SHP77 (cell line): ENCODE data around the gene DYRK2.

Source experiments
- DNase-seq, 2 experiments: peaks; one replicate each; lab custom pipeline; 2025; lab: John Stamatoyannopoulos, UW

The DYRK2 gene

DNA sequence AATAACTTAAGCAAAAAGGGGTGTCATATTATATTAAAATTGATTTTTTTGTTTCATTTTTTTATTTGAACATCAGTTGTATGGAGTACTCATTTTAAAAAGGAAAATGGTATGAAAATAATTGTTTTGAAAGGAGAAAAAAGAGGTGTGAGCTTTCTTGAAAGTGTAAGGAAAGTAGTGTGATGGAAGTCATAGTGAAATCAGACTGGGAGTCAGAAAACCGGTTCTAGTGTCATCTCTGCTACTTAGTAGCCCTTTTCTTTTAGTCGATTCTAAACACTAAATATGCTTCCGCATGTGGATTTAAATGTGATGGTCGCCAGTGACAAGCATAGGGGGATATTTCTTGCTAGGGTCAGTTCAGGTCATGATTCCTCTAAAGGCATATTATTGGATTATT, 1.8 kb upstream of the DYRK2 start:
- no peak for DNase-seq

DNA sequence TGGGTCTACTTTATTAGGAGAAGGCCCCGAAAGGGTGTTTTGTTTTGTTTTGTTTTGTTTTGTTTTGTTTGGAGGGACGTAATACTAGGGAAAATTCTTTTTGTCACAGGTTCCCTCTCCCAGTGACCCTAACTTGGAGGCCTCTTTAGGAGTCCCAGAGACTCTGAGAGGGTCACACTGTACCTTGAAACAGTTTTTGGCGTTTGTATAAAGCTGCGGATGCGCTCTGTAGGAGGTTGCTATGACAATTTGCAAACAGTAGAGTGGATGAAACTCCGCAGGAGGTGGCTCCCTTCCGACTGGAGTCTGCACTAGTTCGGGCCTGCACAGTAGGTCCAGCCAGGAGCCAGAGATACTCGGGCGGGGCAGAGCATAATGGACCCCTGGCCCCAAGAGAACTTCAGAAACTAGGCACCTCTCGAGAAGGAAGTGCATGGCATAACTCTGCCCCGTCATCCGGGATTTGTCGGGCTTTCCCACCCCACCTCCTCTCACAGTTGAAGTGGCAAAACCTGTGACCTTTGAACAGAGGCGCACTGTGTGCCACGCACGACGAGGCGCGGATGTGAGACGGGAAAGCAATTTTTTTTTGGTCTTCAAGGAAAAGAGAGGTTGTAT, 1.3 kb upstream of the DYRK2 start:
- peak; percentile 9 to 24 for DNase-seq

GRCh38 chr12:67647799-67648520, 585 bp upstream of the DYRK2 start:
- peak; percentile 84 to 89 for DNase-seq

DNA sequence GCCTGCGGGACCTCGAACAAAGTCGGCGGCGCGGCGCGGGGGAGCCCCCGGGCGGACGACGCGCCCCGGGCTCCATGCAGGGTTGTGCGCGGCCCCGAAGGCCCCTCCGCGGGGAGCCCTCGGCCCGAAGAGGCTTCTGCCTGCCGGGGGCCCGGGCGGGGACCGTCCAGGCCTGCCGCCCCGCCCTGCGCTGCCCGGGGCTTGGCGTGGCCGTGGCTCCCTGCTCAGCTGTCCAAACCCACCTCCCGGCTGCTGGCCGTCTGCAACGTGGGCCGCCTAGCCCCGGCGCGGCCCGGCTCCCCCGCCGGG, 670 bp downstream of the DYRK2 start:
- DNase-seq, result no peak

- DNase-seq, result no peak
Observed at GRCh38 chr12:67649570-67650387, 1.2 kb downstream of the DYRK2 start.

DNA sequence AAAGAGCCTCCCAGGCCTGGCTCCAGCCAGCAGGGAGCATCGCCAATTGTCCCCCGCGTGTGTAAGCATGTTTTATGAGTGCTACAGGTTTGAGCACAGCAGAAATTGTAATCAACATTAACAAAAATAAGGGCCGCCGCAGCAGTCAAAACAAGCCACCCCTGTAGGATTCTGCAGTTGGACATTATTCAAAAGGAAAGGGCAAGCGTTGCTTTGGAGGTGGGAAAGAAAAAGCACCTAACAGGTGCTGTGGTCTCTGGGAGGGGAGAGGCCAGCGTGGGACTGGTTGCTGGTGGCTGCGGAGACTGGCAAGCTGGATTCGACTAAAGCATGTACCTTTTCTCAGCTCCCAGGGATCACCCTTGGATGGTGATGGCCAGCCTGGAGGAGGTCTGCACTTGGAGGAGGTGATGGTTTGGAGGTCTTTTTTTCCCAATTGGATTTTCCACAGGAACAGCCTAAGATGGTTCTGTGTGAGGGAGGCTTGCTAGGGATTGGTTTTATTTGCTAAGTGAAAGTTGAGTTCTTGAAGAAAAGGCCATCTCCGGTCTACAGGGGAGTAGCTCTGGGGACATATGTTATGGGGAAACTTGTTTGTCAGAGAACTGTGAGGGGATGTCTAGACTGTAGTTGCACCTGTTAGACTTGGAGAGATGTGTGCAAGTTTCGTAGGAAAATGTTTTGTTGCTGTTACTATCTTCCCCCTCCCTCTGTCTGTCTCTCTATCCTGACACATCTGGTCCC, 2.0 kb downstream of the DYRK2 start:
- no peak for DNase-seq

GRCh38 chr12:67651132-67651695, 2.7 kb downstream of the DYRK2 start:
- no peak for DNase-seq

DNA sequence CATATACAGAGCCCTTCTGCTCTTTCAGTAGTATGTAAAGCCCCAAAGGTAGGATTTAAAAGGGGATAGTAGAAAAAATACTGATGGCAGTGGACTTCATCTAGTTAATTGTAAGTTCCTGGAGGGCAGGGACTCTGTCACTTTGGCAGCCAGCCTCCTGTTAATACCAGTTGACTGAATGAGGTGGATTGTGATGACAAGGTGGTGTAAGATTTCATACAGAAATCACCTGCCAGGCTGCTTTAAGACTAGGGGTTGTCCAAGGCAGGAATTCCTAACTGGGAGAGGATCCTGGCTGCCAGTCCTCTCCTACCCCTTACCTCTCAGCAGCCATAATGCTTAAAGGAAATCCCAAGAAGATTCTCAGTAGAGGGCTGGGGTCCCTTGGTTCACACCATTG, 7.3 kb downstream of the DYRK2 start:
- DNase-seq, result no peak

- DNase-seq, result no peak
Observed at GRCh38 chr12:67656251-67656650, 7.7 kb downstream of the DYRK2 start.

DNA sequence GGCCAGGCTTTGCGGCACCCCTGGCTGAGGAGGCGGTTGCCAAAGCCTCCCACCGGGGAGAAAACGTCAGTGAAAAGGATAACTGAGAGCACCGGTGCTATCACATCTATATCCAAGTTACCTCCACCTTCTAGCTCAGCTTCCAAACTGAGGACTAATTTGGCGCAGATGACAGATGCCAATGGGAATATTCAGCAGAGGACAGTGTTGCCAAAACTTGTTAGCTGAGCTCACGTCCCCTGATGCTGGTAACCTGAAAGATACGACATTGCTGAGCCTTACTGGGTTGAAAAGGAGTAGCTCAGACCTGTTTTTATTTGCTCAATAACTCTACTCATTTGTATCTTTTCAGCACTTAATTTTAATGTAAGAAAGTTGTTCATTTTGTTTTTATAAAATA, 9.9 kb downstream of the DYRK2 start:
- no peak for DNase-seq

DNA sequence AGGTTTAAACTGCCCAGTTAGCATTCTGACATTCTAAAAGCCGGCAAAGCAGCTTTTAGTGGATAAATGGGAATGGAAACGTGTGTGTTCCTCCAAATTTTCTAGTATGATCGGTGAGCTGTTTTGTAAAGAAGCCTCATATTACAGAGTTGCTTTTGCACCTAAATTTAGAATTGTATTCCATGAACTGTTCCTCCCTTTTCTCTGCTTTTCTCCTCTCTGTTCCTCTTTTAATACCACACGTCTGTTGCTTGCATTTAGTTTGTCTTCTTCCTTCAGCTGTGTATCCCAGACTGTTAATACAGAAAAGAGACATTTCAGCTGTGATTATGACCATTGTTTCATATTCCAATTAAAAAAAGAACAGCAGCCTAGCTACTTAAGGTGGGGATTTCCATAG, 10.7 kb downstream of the DYRK2 start:
- no peak for DNase-seq

DNA sequence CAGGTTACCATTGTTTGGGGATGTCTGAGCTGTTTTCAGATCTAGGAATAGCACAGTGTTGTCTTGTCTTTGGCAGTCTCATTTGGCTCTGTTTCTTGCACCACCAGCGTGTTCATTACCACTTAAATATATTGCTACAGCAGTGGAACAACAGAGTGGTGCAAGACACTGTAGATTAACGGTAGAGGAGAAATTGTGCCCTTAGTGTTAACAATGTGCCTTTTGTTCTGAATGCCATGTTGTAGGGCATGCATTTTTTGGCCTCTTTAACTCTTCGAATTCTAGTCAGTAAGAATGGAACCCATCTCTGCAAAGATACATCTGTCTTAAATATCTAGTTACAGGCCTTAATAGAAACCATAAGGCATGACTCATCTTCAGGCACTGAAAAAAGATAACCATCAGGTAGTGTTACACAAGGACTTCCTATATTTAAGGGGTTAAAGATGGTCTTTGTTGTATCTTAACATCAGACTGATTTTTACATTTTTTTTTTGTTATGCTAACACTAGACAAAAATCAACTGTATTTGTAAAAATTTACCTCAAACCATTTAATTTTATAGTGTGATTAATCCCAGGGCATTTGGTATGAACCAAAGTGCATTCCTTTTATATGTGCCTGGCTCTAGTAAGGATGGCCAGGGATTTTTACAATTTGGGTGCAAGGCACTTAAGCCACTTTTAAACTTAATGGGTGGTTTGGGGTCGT, 12.9 kb downstream of the DYRK2 start:
- DNase-seq, result no peak

DNA sequence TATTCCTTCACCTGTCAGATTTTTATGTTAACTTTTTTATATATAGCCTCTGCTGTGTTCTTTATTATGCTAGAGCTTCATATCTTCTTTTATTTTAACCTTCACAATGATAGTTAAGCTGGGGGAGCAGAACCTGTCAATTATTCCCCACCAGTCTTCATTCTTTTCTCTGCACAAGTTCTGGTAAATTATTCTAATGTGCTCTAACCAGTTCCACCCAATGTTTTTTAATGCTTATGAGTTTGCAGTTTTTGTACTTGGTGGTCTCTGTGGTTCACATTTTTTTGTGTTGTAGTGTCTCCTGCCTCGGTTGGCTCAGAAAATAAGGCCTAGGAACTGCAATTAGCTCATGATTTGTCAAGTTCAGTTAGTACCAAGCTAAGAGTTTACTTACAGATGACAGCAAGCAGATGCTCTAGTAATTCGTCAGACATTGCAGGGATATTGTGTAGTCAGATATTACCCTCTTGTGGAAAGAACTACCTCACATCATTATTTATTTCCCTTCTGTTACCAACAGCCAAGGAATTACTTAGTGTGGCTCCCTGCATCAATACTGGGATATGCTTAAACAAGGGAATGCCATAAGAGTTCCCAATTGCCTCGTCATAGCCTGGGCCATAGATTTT, 14.5 kb downstream of the DYRK2 start:
- DNase-seq, result no peak

- no peak for DNase-seq
Observed at GRCh38 chr12:67664171-67664570, 15.6 kb downstream of the DYRK2 start.

- DNase-seq, result no peak
Observed at GRCh38 chr12:67665679-67666078, 17.1 kb downstream of the DYRK2 start.

GRCh38 chr12:67666605-67667004, 18.1 kb downstream of the DYRK2 start:
- DNase-seq, result no peak

DNA sequence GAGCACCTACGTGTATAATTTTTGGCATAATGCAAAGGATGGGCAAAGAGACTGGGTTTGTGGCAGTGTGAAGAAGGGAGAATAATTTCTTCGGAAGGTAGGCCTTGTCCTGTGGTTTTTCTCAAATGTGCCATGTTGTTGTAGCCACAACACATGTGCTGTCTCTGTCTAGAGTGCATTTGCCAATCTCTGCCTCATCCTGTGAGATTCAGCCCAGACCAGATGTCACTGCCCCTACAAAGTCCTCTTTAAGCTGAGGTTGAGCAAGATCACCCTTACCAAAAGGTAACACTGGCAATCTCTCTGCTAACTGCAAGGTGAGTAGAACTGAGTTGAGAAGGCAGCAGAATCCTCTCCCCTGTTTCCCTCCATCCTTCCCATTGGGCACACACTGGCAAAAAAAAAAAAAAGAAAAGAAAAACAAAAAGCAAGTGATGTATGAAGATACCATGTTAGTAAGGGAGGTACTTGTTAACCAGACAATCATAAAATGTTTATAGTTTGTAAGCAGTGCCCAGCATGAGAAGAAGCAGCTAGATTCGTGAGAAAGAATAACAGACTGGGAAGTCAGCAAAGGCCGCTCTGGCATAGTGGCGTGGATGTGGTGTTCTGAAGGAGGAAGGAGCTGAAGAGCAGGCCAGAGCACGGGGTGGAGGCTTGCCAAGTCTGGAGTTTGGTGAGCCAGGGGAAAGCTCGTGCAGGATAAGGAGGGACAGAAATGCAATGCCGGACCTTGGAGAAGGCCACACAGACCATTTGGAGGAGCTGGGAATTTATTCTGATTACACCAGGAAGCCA, 18.9 kb downstream of the DYRK2 start:
- DNase-seq, result no peak

DNA sequence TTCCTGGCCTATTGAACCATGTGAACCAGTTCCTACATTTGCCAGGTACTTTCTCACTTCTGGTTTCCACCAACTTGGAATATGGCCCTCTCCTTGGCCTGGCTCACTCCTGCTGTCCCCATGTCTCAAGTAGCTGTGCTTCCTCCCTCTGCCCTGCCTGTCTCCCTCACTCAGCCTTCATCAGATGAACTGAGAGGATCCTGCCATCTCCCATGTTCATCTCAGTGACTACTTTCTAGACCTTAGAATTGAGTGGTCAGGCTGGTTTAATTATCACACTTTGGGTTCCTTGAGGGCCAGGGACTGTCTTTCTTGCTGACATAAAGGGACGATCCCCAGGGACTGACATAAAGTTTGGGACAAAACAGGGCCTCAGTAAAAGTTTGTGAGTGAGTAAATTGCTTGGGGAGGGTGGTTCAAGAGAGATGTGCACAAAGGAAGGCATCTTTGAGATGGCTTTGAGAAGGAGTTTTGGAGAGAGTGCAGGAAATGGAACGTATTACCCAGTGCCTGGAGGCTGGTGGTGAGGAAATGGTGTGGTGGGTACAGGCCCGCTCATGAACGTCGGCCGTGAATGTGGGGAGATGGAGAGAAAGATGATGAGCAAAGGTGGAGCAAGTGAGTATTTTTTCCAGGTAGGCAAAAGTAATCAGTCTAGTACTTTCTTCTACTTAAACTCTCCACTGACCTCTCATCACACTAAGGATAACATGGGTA, 20.8 kb downstream of the DYRK2 start:
- DNase-seq, result no peak

DNA sequence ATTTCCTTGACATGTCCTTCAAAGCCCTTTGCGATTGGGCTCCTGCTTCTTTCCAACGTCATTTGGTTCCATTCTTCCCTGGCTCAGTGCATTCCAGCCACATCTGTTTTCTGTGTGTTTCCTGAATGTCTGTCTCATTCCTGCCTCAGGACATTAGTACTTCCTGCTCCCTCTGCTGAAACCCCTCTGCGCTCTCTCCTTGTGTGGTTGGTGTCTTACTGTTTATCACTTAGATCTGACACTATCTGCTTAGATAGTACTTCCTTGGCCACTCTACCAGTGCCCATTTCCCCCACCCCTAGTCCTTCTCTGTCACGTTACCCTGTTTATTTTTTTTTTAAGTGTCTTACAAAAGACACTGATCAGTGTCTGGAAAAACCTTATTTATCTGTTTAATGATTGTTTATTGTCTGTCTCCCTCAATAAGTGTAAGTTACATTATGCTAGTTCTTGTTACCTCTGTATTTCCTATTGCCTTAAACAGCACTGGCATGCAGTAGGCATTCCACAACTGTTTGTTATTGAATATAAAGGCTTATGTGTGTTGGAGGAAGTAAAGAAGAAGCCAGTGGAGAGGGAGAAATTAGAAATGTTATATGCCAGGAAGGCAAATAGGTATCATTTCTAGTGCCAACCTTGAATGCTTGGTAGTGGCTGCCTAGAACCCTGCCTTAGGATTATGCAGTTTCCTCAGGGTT, 21.5 kb downstream of the DYRK2 start:
- no peak for DNase-seq
